Measurements from ENCODE around the gene AFF1. TPM values are rescaled to one million over a fixed set of nuclear protein-coding genes. Genes with fewer than 3 reads are reported as not detected.
A peak's percentile ranks its signal among the peaks of the same experiment; 100 is the strongest.

The AFF1 gene
- total and polyA plus RNA-seq, 4 donors = 4.8 to 107 (median 57.3) TPM

GRCh38 chr4:87014284-87014782, 79.5 kb downstream of the AFF1 start:
- intact Hi-C loops (cut with DNase I) = loop anchor here in 1 of 2 donors (5.0 kb wide), 1 partner anchor 63 kb away; no protein-coding TSS in a partner anchor
- ATAC-seq (ENCODE audit: low FRiP score) (no peak), DNase-seq (no peak)
- Histone ChIP-seq H3K27ac (ENCODE audit: low read depth in 1 of 2, low read length in 2 of 2) (no peak overlapping the region), H3K9me3 (ENCODE audit: control insufficient read depth, low read length) (no peaks in the 10 kb centered on the region), H3K27me3 (ENCODE audit: control insufficient read depth in 1 of 2, insufficient read depth in 2 of 2, low read length in 1 of 2) (no peaks in the 10 kb centered on the region), H3K4me3 (ENCODE audit: low read length in 2 of 2) (no peak overlapping the region), H3K36me3 (ENCODE audit: control insufficient read depth in 1 of 2, insufficient read depth in 2 of 2, low read length in 1 of 2) (no peaks in the 10 kb centered on the region), H3K4me1 (ENCODE audit: control insufficient read depth in 1 of 2, insufficient read depth in 2 of 2, low read length in 2 of 2) (peaks cover 2 to 5% of the 10 kb centered on the region in 2 donors)
- 57 to 83% methylated on average over 2 of the region's 2 CpGs for WGBS, 2 donors

GRCh38 chr4:87015416-87015815, 80.6 kb downstream of the AFF1 start:
- 48 to 56% methylated on average over 1 of the region's 1 CpG for WGBS, 2 donors
- no peak for ATAC-seq (ENCODE audit: low FRiP score)
- Histone ChIP-seq H3K4me3 (ENCODE audit: low read length in 2 of 2) (no peak overlapping the region), H3K27ac (ENCODE audit: low read depth in 1 of 2, low read length in 2 of 2) (no peak overlapping the region), H3K9me3 (ENCODE audit: control insufficient read depth, low read length) (no peaks in the 10 kb centered on the region), H3K36me3 (ENCODE audit: control insufficient read depth in 1 of 2, insufficient read depth in 2 of 2, low read length in 1 of 2) (no peaks in the 10 kb centered on the region), H3K4me1 (ENCODE audit: control insufficient read depth in 1 of 2, insufficient read depth in 2 of 2, low read length in 2 of 2) (peaks cover 2 to 5% of the 10 kb centered on the region in 2 donors), H3K27me3 (ENCODE audit: control insufficient read depth in 1 of 2, insufficient read depth in 2 of 2, low read length in 1 of 2) (no peaks in the 10 kb centered on the region)
- no peak for DNase-seq
- intact Hi-C loops (cut with DNase I) = no loop called here

- H3K4me3 ChIP-seq (ENCODE audit: low read length in 2 of 2) = no peak overlapping the region
- intact Hi-C loops (cut with DNase I) = no loop called here
- no peaks in the 10 kb centered on the region for H3K9me3 ChIP-seq (ENCODE audit: control insufficient read depth, low read length)
- ATAC-seq (ENCODE audit: low FRiP score) (no peak), DNase-seq (no peak)
- H3K27ac ChIP-seq (ENCODE audit: low read depth in 1 of 2, low read length in 2 of 2) = no peak overlapping the region
- WGBS, 2 donors = 81 to 86% methylated on average over 10 of the region's 10 CpGs
- H3K4me1 ChIP-seq (ENCODE audit: control insufficient read depth in 1 of 2, insufficient read depth in 2 of 2, low read length in 2 of 2) = peaks cover 2 to 5% of the 10 kb centered on the region in 2 donors
- no peaks in the 10 kb centered on the region for H3K36me3 ChIP-seq (ENCODE audit: control insufficient read depth in 1 of 2, insufficient read depth in 2 of 2, low read length in 1 of 2)
- H3K27me3 ChIP-seq (ENCODE audit: control insufficient read depth in 1 of 2, insufficient read depth in 2 of 2, low read length in 1 of 2) = no peaks in the 10 kb centered on the region
These were observed 83.0 kb downstream of the AFF1 start for GRCh38 chr4:87017580-87018342.

GRCh38 chr4:87018753-87019152, 83.9 kb downstream of the AFF1 start:
- Histone ChIP-seq H3K4me3 (ENCODE audit: low read length in 2 of 2) (no peak overlapping the region), H3K27ac (ENCODE audit: low read depth in 1 of 2, low read length in 2 of 2) (no peak overlapping the region), H3K9me3 (ENCODE audit: control insufficient read depth, low read length) (no peaks in the 10 kb centered on the region), H3K4me1 (ENCODE audit: control insufficient read depth in 1 of 2, insufficient read depth in 2 of 2, low read length in 2 of 2) (peaks cover 4 to 9% of the 10 kb centered on the region in 2 donors), H3K36me3 (ENCODE audit: control insufficient read depth in 1 of 2, insufficient read depth in 2 of 2, low read length in 1 of 2) (no peaks in the 10 kb centered on the region), H3K27me3 (ENCODE audit: control insufficient read depth in 1 of 2, insufficient read depth in 2 of 2, low read length in 1 of 2) (no peaks in the 10 kb centered on the region)
- no peak for DNase-seq
- intact Hi-C loops (cut with DNase I) = no loop called here
- no peak for ATAC-seq (ENCODE audit: low FRiP score)
- 85 to 87% methylated on average over 1 of the region's 1 CpG for WGBS, 2 donors

GRCh38 chr4:87019246-87019791, 84.5 kb downstream of the AFF1 start:
- H3K9me3 ChIP-seq (ENCODE audit: control insufficient read depth, low read length) = no peaks in the 10 kb centered on the region
- no peak overlapping the region for H3K27ac ChIP-seq (ENCODE audit: low read depth in 1 of 2, low read length in 2 of 2)
- H3K4me3 ChIP-seq (ENCODE audit: low read length in 2 of 2) = no peak overlapping the region
- intact Hi-C loops (cut with DNase I) = no loop called here
- DNase-seq (no peak), ATAC-seq (ENCODE audit: low FRiP score) (no peak)
- H3K27me3 ChIP-seq (ENCODE audit: control insufficient read depth in 1 of 2, insufficient read depth in 2 of 2, low read length in 1 of 2) = no peaks in the 10 kb centered on the region
- no peaks in the 10 kb centered on the region for H3K36me3 ChIP-seq (ENCODE audit: control insufficient read depth in 1 of 2, insufficient read depth in 2 of 2, low read length in 1 of 2)
- peaks cover 7 to 12% of the 10 kb centered on the region in 2 donors for H3K4me1 ChIP-seq (ENCODE audit: control insufficient read depth in 1 of 2, insufficient read depth in 2 of 2, low read length in 2 of 2)
- WGBS, 2 donors = 90 to 93% methylated on average over 4 of the region's 4 CpGs

GRCh38 chr4:87019898-87020297, 85.1 kb downstream of the AFF1 start:
- ATAC-seq (ENCODE audit: low FRiP score) (no peak), DNase-seq (no peak)
- intact Hi-C loops (cut with DNase I) = no loop called here
- Histone ChIP-seq H3K36me3 (ENCODE audit: control insufficient read depth in 1 of 2, insufficient read depth in 2 of 2, low read length in 1 of 2) (no peaks in the 10 kb centered on the region), H3K27ac (ENCODE audit: low read depth in 1 of 2, low read length in 2 of 2) (no peak overlapping the region), H3K4me1 (ENCODE audit: control insufficient read depth in 1 of 2, insufficient read depth in 2 of 2, low read length in 2 of 2) (peaks cover 7 to 14% of the 10 kb centered on the region in 2 donors), H3K4me3 (ENCODE audit: low read length in 2 of 2) (no peak overlapping the region), H3K27me3 (ENCODE audit: control insufficient read depth in 1 of 2, insufficient read depth in 2 of 2, low read length in 1 of 2) (no peaks in the 10 kb centered on the region), H3K9me3 (ENCODE audit: control insufficient read depth, low read length) (no peaks in the 10 kb centered on the region)
- 84% methylated on average over 2 of the region's 2 CpGs for WGBS, 2 donors

GRCh38 chr4:87024201-87024600, 89.4 kb downstream of the AFF1 start:
- Histone ChIP-seq H3K36me3 (ENCODE audit: control insufficient read depth in 1 of 2, insufficient read depth in 2 of 2, low read length in 1 of 2) (no peaks in the 10 kb centered on the region), H3K4me3 (ENCODE audit: low read length in 2 of 2) (no peak overlapping the region), H3K27ac (ENCODE audit: low read depth in 1 of 2, low read length in 2 of 2) (no peak overlapping the region), H3K27me3 (ENCODE audit: control insufficient read depth in 1 of 2, insufficient read depth in 2 of 2, low read length in 1 of 2) (no peaks in the 10 kb centered on the region), H3K9me3 (ENCODE audit: control insufficient read depth, low read length) (no peaks in the 10 kb centered on the region), H3K4me1 (ENCODE audit: control insufficient read depth in 1 of 2, insufficient read depth in 2 of 2, low read length in 2 of 2) (peaks cover 9 to 25% of the 10 kb centered on the region in 2 donors)
- intact Hi-C loops (cut with DNase I) = no loop called here
- ATAC-seq (ENCODE audit: low FRiP score) (no peak), DNase-seq (no peak)
- WGBS, 2 donors = 79 to 80% methylated on average over 1 of the region's 1 CpG

- DNase-seq (no peak), ATAC-seq (ENCODE audit: low FRiP score) (no peak)
- no peaks in the 10 kb centered on the region for H3K9me3 ChIP-seq (ENCODE audit: control insufficient read depth, low read length)
- peaks cover 15 to 29% of the 10 kb centered on the region in 2 donors for H3K4me1 ChIP-seq (ENCODE audit: control insufficient read depth in 1 of 2, insufficient read depth in 2 of 2, low read length in 2 of 2)
- H3K27ac ChIP-seq (ENCODE audit: low read depth in 1 of 2, low read length in 2 of 2) = peak overlapping the region in 1 of 2 donors; percentile 30
- no peaks in the 10 kb centered on the region for H3K27me3 ChIP-seq (ENCODE audit: control insufficient read depth in 1 of 2, insufficient read depth in 2 of 2, low read length in 1 of 2)
- 28 to 30% methylated on average over 5 of the region's 5 CpGs for WGBS, 2 donors
- H3K36me3 ChIP-seq (ENCODE audit: control insufficient read depth in 1 of 2, insufficient read depth in 2 of 2, low read length in 1 of 2) = no peaks in the 10 kb centered on the region
- H3K4me3 ChIP-seq (ENCODE audit: low read length in 2 of 2) = no peak overlapping the region
- intact Hi-C loops (cut with DNase I) = no loop called here
These were observed 90.3 kb downstream of the AFF1 start for GRCh38 chr4:87025023-87025613.
